CD4-positive, alpha-beta T cell (primary cell): Measurements from ENCODE around the gene SLCO2A1. TPM values are rescaled to one million over a fixed set of nuclear protein-coding genes. Genes with fewer than 3 reads are reported as not detected.

ENCODE experiments used
- ATAC-seq: fragments of 200-7000 bp; cut with Tn5 transposase; one replicate; pipeline ENCODE4 v1.10.0; 2022; ENCODE audit warnings: mild to moderate bottlenecking; ENCODE audit not compliant: poor library complexity
- CTCF ChIA-PET: fragments of 350-600 bp; sonication (Branson Sonifier 250); formaldehyde crosslinking; loops from one replicate; lab custom pipeline; 2021; ENCODE audit warnings: antibody characterized with exemption, inconsistent platforms; lab: Charles Lee
- POLR2A ChIA-PET: fragments of 350-600 bp; sonication (Branson Sonifier 250); formaldehyde crosslinking; loops from one replicate; lab custom pipeline; 2021; ENCODE audit warnings: antibody characterized with exemption, inconsistent platforms; lab: Charles Lee
- DNase-seq, 14 experiments: peaks; one replicate each; pipeline ENCODE4 v3.0.0-alpha.2; 2013 to 2020; ENCODE audit warnings: mixed read lengths in 2 of 14
- H3K27ac ChIP-seq, 2 donors: one replicate each; pipeline versions ENCODE4 v1.5.1 to v1.7.0; 2013; ENCODE audit warnings: low read length in 2 of 2, low read depth in 1 of 2, mild to moderate bottlenecking in 1 of 2
- H3K27me3 ChIP-seq, 2 experiments: 1 replicate in 1 of 2; 2 replicates in 1 of 2; pipeline versions ENCODE4 v1.6.1 to v1.7.0; 2013; ENCODE audit warnings: low read length in 2 of 2, control low read depth in 1 of 2, mild to moderate bottlenecking in 1 of 2, moderate library complexity in 1 of 2; ENCODE audit not compliant: insufficient read depth in 2 of 2, control insufficient read depth in 1 of 2
- H3K36me3 ChIP-seq: one replicate; pipeline ENCODE4 v1.6.1; 2013; ENCODE audit warnings: low read length, control low read depth; ENCODE audit not compliant: insufficient read depth
- H3K4me1 ChIP-seq: one replicate; pipeline ENCODE4 v1.6.1; 2013; ENCODE audit warnings: low read length, control low read depth; ENCODE audit not compliant: insufficient read depth
- H3K4me3 ChIP-seq: one replicate; pipeline ENCODE4 v1.5.1; 2013; ENCODE audit warnings: mild to moderate bottlenecking, low read length, moderate library complexity
- H3K9me3 ChIP-seq, 2 experiments: 1 replicate in 1 of 2; 2 replicates in 1 of 2; pipeline versions ENCODE4 v1.6.1 to v1.7.0; 2013; ENCODE audit warnings: low read length in 2 of 2, mild to moderate bottlenecking in 2 of 2, control low read depth in 1 of 2, moderate library complexity in 1 of 2; ENCODE audit not compliant: control insufficient read depth in 1 of 2, insufficient read depth in 1 of 2
- H3K27ac Mint-ChIP-seq: one replicate; pipeline ENCODE4 v1.8.0; 2020; ENCODE audit warnings: mixed read lengths
- H3K27me3 Mint-ChIP-seq: one replicate; pipeline ENCODE4 v1.8.0; 2021; ENCODE audit warnings: mixed read lengths
- H3K36me3 Mint-ChIP-seq: one replicate; pipeline ENCODE4 v1.8.0; 2021; ENCODE audit warnings: low read depth, mixed read lengths
- H3K4me1 Mint-ChIP-seq: one replicate; pipeline ENCODE4 v1.8.0; 2021; ENCODE audit warnings: low read depth, mixed read lengths
- H3K4me3 Mint-ChIP-seq: one replicate; pipeline ENCODE4 v1.8.0; 2020; ENCODE audit warnings: mild to moderate bottlenecking, mixed read lengths
- H3K9me3 Mint-ChIP-seq: one replicate; pipeline ENCODE4 v1.8.0; 2020; ENCODE audit warnings: mixed read lengths
- intact Hi-C, 2 experiments: fragments of 100-400 bp; cut with DNase I in 1 of 2; cut with micrococcal nuclease in 1 of 2; formaldehyde crosslinking; loops; one replicate each; pipeline versions ENCODE4 v1.15.1 to v1.9.0; 2023 to 2025; cut with DNase I, micrococcal nuclease
- total RNA-seq, 174 experiments: library from RNA in 2 of 174; stranded (reverse) in 2 of 174; gene quantifications; one replicate each; pipeline ENCODE4 v1.2.3 and lab custom pipeline; 2021 to 2026
- TF ChIP-seq, protein P1 (sequence below): fragments of 200-600 bp; IDR thresholded peaks from one replicate; pipeline ENCODE4 v1.8.0; 2022; ENCODE audit warnings: antibody characterized with exemption, mild to moderate bottlenecking

Gene SLCO2A1
- total RNA-seq, 2 experiments from 2014 or later: not detected

DNA sequence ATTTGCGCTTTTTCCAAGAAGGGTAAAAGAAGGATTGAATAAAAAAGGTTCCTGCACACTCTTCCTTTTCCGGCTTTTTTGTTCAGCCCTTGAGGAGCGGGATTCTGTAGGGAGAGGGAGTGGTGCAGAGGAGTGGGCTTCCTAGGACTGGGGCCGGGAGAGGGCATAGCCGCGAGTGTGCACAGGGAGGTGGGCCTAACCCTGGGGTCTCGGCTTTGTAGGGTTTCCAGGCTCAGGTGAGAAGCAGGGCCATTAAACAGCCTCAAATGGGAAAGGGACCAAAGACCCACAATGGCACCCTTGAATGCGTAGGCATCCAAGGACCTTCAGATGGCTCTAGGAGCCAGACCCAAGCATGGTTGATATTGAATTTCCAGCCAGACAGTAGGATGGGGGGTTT, 98.6 kb downstream of the SLCO2A1 start:
- no peak overlapping the region for H3K27ac Mint-ChIP-seq
- peaks cover 7% of the 10 kb centered on the region for H3K4me1 Mint-ChIP-seq
- Histone ChIP-seq H3K27ac (no peak overlapping the region), H3K4me1 (peaks cover 14% of the 10 kb centered on the region), H3K27me3 (peaks cover 0 to 12% of the 10 kb centered on the region in 2 experiments), H3K36me3 (no peaks in the 10 kb centered on the region), H3K9me3 (no peaks in the 10 kb centered on the region), H3K4me3 (no peak overlapping the region)
- ChIA-PET CTCF (no interaction called here), POLR2A (no interaction called here)
- ATAC-seq (no peak), DNase-seq (no peak)
- peaks cover 14% of the 10 kb centered on the region for H3K27me3 Mint-ChIP-seq
- H3K36me3 Mint-ChIP-seq: no peaks in the 10 kb centered on the region
- intact Hi-C loops: no loop called here
- TF ChIP-seq, protein P1, sequence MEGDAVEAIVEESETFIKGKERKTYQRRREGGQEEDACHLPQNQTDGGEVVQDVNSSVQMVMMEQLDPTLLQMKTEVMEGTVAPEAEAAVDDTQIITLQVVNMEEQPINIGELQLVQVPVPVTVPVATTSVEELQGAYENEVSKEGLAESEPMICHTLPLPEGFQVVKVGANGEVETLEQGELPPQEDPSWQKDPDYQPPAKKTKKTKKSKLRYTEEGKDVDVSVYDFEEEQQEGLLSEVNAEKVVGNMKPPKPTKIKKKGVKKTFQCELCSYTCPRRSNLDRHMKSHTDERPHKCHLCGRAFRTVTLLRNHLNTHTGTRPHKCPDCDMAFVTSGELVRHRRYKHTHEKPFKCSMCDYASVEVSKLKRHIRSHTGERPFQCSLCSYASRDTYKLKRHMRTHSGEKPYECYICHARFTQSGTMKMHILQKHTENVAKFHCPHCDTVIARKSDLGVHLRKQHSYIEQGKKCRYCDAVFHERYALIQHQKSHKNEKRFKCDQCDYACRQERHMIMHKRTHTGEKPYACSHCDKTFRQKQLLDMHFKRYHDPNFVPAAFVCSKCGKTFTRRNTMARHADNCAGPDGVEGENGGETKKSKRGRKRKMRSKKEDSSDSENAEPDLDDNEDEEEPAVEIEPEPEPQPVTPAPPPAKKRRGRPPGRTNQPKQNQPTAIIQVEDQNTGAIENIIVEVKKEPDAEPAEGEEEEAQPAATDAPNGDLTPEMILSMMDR: no peak
- H3K9me3 Mint-ChIP-seq: no peaks in the 10 kb centered on the region
- H3K4me3 Mint-ChIP-seq: no peak overlapping the region

DNA sequence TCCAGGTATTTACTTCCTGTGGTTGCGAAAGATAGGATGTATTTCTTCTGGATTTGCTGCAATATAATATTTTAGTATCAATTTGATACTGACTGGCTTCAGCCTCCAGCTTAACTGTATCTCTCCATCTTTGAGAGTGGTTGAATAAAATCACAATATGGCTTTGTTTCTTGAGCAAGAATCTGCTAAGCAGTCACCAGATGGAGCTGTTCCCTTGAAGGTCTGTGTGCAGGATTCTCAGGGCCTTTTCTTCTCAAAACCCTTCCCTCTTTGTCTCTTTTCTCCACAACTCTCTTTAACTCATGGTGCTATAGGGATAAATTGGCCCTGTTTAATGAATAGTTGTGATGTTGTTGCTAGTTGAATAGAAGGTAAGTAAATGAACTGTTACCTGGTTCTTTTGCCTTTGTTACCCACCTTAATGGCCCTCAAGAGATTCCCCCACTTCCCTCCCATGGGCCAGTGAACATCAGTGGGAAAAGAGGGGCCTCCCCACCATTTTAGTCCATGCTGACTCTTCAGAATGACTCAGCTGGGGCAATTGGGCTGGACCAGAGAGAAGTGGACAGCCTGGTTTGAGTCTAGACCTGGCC, 99.3 kb downstream of the SLCO2A1 start:
- POLR2A ChIA-PET: no interaction called here
- peak in 1 of 14 experiments; percentile 19 for DNase-seq
- intact Hi-C loops: no loop called here

DNA sequence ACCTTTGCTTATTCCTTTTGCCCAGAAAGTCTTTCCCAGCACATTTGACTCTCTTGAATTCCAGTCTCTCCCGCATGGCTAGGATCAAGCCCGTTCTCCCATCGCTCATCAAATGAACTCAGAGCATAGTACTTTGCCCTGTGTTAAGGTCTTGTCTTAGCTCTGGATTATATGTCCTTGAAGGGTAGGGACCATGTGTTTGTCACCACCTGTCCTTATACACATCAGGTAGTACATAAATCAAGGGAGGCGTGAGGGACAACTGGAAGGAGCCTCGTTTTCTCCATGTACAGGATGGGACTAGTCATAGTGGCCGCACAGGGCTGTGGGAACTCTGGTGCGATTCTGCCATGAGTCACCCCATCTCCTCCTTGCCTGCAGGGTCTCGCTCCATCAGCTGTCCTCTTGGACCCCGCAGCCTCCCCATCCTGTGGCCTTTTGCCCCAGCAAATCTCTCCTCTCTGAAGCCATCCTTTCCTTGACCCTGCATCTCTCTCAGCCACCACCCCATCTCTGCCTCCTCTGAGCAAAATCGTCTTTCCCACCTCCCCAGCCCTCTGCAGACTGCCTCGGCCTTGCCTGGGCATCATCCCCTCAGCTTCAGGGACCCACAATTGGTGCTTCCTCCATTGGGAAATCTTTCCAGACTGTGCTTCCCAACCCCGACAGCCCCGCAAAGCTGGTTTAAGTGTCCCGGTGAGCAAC, 100.7 kb downstream of the SLCO2A1 start:
- CTCF ChIA-PET: no interaction called here
- no peak for DNase-seq
- Mint-ChIP-seq H3K27me3 (peaks cover 18% of the 10 kb centered on the region), H3K4me1 (peaks cover 7% of the 10 kb centered on the region), H3K27ac (no peak overlapping the region), H3K9me3 (no peaks in the 10 kb centered on the region), H3K36me3 (no peaks in the 10 kb centered on the region), H3K4me3 (peak overlapping the region; percentile 48)
- H3K9me3 ChIP-seq: no peaks in the 10 kb centered on the region
- TF ChIP-seq, protein P1: no peak
- peaks cover 0 to 9% of the 10 kb centered on the region in 2 experiments for H3K27me3 ChIP-seq
- H3K4me3 ChIP-seq: no peak overlapping the region
- peaks cover 14% of the 10 kb centered on the region for H3K4me1 ChIP-seq
- no peaks in the 10 kb centered on the region for H3K36me3 ChIP-seq
- no peak overlapping the region for H3K27ac ChIP-seq
- POLR2A ChIA-PET: no interaction called here
- intact Hi-C loops: loop anchor here (5.0 kb wide), 1 partner anchor 267 kb away; the partner anchor contains the start of gene TOPBP1 (in 2 of the 2)
- no peak for ATAC-seq

More for the DNA sequence above, 99.3 kb downstream of the SLCO2A1 start:
- CTCF ChIA-PET: interaction anchor here (0.8 kb wide), 1 partner anchor 10 kb away, joined by 3 read pairs; no protein-coding TSS in a partner anchor
- H3K4me1 Mint-ChIP-seq: peaks cover 7% of the 10 kb centered on the region
- Histone ChIP-seq H3K4me1 (peaks cover 14% of the 10 kb centered on the region), H3K27me3 (peaks cover 0 to 9% of the 10 kb centered on the region in 2 experiments), H3K9me3 (no peaks in the 10 kb centered on the region), H3K36me3 (no peaks in the 10 kb centered on the region), H3K27ac (no peak overlapping the region), H3K4me3 (no peak overlapping the region)
- no peaks in the 10 kb centered on the region for H3K9me3 Mint-ChIP-seq
- peak overlapping the region; percentile 25 for H3K4me3 Mint-ChIP-seq
- no peak overlapping the region for H3K27ac Mint-ChIP-seq
- TF ChIP-seq, protein P1: no peak
- ATAC-seq: no peak
- H3K36me3 Mint-ChIP-seq: no peaks in the 10 kb centered on the region
- H3K27me3 Mint-ChIP-seq: peaks cover 14% of the 10 kb centered on the region
